ENCODE results near the gene IL33.

The IL33 gene

DNA sequence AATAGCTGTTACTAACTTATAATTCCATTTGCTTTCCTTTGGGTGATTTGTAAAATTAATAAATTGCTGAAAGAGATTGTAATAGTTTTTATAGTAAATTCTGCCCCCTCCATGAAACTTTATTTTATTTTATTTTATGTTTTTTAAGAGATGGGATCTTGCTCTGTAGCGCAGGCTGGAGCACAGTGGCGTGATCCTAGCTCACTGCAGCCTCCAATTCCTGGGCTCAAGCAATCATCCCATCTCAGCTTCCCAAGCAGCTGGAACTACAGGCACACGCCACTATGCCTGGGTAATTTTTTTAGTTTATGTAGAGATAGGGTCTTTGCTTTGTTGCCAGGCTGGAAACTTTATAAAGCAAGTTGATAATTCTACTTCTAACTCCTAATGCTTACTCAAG, 395 bp downstream of the IL33 start:
- in situ Hi-C loops (cut with MboI; ENCODE audit: low sequenced_read_pairs), result no loop called here

GRCh38 chr9:6216951-6217350, 1.3 kb downstream of the IL33 start:
- in situ Hi-C loops (cut with MboI; ENCODE audit: low sequenced_read_pairs), result no loop called here

- in situ Hi-C loops (cut with MboI; ENCODE audit: low sequenced_read_pairs), result no loop called here
Measured at GRCh38 chr9:6218099-6218502, 2.5 kb downstream of the IL33 start.

- in situ Hi-C loops (cut with MboI; ENCODE audit: low sequenced_read_pairs), result no loop called here
Measured at GRCh38 chr9:6219040-6219439, 3.4 kb downstream of the IL33 start.

DNA sequence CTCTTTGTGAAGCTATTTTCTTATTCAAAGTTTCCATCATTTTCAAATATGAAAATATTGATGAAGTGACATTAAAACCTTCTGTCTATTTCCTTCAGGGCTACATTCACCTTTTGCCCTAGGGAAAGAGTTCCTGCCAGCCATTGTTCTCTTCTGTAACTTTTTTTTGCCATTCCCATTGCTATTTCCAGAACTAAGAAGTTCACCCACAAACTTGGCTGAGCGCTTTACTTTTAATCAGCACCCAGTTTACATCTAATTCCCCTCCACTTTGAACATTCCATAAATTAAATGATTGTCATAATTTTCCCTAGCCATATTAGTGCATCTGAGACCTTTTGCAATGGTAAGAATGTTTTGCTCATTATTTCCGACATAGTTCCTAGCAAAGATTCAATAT, 4.4 kb downstream of the IL33 start:
- in situ Hi-C loops (cut with MboI; ENCODE audit: low sequenced_read_pairs), result no loop called here

DNA sequence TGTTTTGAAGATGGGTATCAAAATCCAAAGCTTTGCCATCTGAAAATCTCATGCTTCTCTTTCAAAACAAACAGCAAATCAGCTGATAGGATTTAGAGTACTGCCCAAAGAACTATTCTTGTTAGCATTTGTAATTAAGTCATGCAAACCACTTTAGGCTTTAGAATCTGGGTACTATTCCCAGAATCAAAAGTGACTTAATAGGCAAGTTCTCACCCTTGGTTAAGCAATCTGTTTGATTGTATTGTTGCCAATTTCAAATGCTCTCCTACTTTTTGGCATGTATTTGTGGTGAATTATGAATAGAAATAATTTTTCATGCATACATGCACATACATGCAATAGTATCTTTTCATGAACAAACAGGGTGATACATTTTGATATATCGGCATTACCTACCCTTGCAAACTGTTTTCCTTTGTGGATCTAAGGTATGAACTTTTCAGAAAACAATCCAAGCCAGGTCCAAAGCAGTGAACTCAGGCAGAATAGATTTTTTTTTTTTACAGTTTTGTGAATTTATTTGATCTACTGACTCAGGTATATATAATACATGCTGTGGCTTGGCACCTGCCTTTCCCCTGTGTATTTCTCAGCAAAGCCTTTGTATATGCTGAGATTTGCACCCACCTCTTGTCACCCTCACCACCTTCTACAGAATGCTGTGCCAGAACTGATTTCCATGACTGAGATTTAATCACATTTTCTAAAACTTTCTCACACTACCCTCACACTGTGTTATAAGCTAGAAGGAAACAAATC, 9.0 kb downstream of the IL33 start:
- in situ Hi-C loops (cut with MboI; ENCODE audit: low sequenced_read_pairs), result no loop called here

- in situ Hi-C loops (cut with MboI; ENCODE audit: low sequenced_read_pairs), result no loop called here
Measured at GRCh38 chr9:6226696-6227095, 11.1 kb downstream of the IL33 start.

DNA sequence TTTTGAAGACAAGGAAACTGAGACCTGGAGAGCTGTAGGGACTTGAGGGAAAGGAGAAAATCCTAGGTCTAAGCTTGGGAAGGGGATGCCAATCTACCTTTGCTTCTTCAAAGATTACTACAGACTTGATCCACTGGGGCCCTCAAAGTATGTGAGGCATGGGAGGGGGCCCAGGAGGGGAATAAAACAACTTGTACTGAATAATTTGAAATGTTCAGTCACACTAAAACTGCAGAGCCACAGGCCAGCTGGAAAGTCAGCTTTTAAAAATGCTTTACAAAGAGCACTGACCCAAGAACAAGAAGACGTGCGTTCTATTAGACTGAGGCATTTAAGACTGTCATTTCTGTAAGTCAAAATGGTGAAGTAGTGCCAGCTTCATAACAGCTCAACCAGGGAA, 13.6 kb downstream of the IL33 start:
- in situ Hi-C loops (cut with MboI; ENCODE audit: low sequenced_read_pairs), result no loop called here

GRCh38 chr9:6229619-6230018, 14.0 kb downstream of the IL33 start:
- in situ Hi-C loops (cut with MboI; ENCODE audit: low sequenced_read_pairs), result no loop called here

DNA sequence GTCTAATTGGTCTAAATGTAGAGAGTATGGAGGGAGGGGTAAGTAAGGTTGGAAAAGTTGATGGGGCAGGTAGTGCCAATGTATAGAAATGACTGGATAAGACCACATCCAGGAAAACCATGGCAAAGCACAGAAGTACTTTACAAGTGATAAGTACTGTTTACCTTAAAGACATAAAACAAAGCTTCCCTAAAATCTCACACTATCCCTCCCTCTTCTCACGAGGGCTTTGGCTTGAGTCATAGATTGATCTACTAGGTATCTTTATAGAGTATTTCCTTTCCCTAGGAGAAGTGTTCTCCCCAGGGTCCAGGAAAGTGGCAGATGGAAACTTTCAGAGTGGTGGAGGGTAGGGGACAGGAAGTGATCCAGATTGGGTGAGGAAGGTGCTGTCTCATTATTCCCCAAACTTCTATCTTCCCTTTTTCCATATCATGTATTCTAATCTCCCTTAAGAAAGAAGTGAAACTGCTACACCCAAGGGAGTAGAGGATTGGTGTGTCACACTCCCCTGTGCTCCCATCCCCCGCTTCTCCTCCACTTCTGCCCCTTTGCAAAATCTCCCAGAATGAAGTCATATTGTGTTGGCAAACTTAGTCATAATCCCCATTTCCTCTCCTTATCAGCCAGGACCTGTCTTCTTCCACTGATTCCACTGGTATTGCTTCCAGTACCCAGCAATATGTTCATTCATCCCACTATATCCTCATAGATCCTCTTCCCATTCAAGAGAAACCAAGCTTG, 14.6 kb downstream of the IL33 start:
- in situ Hi-C loops (cut with MboI; ENCODE audit: low sequenced_read_pairs), result no loop called here

- in situ Hi-C loops (cut with MboI; ENCODE audit: low sequenced_read_pairs), result no loop called here
Measured at GRCh38 chr9:6232336-6232945, 16.8 kb downstream of the IL33 start.

DNA sequence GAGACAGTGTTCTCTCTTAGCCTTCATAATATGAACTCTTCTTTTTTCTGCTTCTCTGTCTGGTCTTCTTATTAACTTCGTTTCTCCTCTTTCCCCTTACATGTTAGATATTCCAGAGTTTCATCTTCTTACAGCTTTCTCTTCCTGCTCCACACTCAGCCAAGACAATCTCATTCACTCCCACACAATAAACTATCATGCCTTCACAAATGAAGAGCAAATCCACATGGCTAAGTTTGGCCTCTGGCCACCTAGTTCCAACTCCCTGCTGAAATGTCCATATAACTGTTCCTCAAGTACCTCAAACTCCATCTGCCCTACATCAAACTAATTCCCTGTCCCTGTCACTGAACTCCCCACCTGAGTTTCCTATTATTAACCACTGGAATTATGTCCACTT, 18.4 kb downstream of the IL33 start:
- in situ Hi-C loops (cut with MboI; ENCODE audit: low sequenced_read_pairs), result no loop called here

GRCh38 chr9:6237267-6237666, 21.7 kb downstream of the IL33 start:
- in situ Hi-C loops (cut with MboI; ENCODE audit: low sequenced_read_pairs), result no loop called here

GRCh38 chr9:6239048-6239461, 23.4 kb downstream of the IL33 start:
- in situ Hi-C loops (cut with MboI; ENCODE audit: low sequenced_read_pairs), result no loop called here

DNA sequence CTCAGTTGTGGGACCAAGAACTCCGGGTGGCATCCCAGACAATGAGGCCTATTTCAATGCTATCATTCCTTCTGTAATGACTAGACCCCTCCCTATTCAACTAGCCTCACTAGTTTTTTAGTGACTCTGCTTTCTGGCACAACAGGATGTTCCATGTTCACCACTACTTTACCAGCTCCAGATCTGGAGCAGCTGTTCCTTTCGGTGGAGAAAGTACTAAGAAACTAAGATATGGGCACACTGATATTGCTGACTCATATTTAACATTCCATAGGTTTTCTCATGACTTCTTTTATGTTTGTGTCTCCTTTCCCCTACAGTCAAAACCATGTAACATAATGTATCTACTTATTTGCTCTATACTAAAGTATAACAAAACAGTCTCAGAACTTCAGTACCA, 24.1 kb downstream of the IL33 start:
- in situ Hi-C loops (cut with MboI; ENCODE audit: low sequenced_read_pairs), result no loop called here

- in situ Hi-C loops (cut with MboI; ENCODE audit: low sequenced_read_pairs), result no loop called here
Measured at GRCh38 chr9:6243746-6244145, 28.1 kb downstream of the IL33 start.

GRCh38 chr9:6247266-6247665, 31.7 kb downstream of the IL33 start:
- in situ Hi-C loops (cut with MboI; ENCODE audit: low sequenced_read_pairs), result no loop called here

DNA sequence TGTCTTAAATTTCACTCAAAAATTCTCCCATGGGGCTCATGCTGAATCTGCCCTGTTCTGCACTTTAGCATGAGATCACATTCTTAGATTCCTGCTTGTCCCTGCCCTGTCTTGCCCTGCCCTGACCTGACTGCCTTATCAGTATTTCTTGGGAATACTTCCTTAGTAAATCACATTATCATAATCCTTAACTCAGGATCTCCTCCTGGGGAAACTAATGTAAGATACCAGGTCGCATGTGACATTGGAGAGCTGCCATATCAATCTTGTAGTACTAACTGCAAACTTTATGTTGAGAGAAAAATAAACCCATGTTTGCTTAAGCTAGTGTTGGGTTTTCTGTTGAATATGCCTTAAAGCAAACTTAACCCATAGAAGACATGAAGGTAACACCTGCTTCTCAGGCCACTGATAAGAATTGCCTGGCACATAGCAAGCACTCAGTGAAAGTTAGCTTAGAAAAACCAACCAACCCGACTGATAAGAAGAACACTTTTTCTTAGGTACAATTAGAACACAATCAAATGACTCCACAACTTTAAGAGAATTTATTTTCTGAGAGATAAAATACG, 53.3 kb downstream of the IL33 start:
- in situ Hi-C loops (cut with MboI; ENCODE audit: low sequenced_read_pairs), result no loop called here

DNA sequence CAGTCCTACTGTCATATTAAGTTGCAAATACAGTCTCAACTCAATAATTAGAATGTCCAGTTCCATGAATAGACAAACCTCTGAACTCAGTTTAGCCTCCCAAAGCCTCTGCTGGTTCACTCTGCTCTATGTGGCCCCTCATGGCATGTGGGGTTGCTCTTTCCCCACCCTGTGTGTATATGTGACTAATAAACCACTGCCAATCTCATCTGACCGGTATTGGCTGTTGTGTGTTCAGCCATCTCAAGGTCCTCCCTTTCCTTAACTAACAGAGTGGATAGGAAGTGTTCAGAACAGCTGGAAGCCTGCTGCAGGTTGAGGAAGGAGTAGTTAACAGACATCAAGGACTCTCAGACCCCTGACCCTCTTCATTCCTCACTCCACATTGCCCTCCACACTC, 55.3 kb downstream of the IL33 start:
- in situ Hi-C loops (cut with MboI; ENCODE audit: low sequenced_read_pairs), result no loop called here

DNA sequence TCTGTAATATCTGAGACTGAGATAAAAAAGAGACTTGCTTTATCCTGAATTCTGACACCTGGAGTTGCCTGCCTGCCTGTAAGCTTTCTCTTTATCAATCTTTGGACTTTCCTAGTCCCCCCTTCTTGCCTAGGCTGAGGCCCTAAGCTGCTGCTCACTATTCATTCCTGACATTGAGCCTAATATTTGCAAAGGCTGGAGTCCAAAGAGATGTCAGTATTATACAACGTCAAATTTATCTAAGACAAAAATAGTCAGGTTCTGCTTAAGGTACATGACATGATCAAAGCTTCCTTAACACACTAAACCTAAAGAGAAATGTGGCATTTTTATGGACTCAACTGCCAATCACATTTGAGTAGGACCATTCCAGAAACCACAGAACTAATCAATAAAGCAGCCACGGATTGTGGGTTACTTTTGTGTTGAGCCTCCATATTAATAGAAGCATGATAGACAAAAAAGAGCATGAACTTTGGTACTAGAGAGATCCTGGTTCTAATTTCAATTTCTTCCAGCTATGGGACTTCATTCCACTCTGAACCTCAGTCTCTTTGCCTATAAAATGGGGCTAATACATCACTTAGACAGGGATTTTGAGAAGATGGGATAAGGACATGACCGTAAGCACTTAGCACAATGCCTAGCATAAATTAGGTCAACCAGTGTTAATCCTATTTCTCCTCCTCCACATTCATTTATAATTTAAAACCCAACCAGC, 56.1 kb downstream of the IL33 start:
- in situ Hi-C loops (cut with MboI; ENCODE audit: low sequenced_read_pairs), result no loop called here

DNA sequence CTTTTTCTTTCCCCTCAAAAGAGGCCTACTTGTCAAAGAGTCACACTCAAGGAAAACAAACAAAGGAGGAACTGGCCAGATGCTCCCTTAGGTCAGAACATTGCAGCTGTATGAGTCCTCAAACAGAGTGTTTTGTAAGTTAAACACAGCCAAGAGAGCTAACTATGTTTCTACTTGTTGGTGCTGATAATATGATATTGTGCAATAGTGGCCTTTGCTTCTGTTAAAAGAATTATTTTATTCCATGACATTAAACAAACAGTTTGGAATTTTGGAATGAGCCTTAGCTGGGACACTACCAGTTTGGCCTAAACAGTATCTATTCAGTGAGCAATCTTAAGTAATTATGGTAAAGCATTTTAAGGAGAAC, 56.6 kb downstream of the IL33 start:
- in situ Hi-C loops (cut with MboI; ENCODE audit: low sequenced_read_pairs), result no loop called here
